Kidney tubule cell (primary cell): ENCODE data around the gene TSC2.
"Not testable (repeated sequence)": the region's sequence is repeated elsewhere in the genome, so short reads cannot be mapped to it uniquely, and the experiment has no call there.

Experiments
- DNase-seq: peaks from one replicate; pipeline ENCODE4 v3.0.0-alpha.2; 2018; ENCODE audit warnings: low spot score

The TSC2 gene

GRCh38 chr16:2009791-2010510, 37.8 kb upstream of the TSC2 start, which contains the start of gene ZNF598:
Gene ZNF598 (minus strand): TSS chr16:2009821.
- DNase-seq, result peak; percentile 87

- DNase-seq, result not testable (repeated sequence)
Observed at GRCh38 chr16:2011726-2012125, 36.1 kb upstream of the TSC2 start.

- no peak for DNase-seq
Observed at GRCh38 chr16:2013527-2013926, 34.3 kb upstream of the TSC2 start.

- DNase-seq, result no peak
Observed at GRCh38 chr16:2015117-2015946, 32.5 kb upstream of the TSC2 start.

GRCh38 chr16:2015947-2016208, 31.9 kb upstream of the TSC2 start:
- DNase-seq, result no peak

GRCh38 chr16:2016407-2016922, 31.3 kb upstream of the TSC2 start:
- no peak for DNase-seq

GRCh38 chr16:2019518-2019920, 28.3 kb upstream of the TSC2 start, which contains the start of gene NPW:
Gene NPW (plus strand): TSS chr16:2019785.
- no peak for DNase-seq

GRCh38 chr16:2019921-2020831, 27.6 kb upstream of the TSC2 start:
- no peak for DNase-seq

- peak; percentile 47 for DNase-seq
Observed at GRCh38 chr16:2022723-2023091, 25.1 kb upstream of the TSC2 start.

GRCh38 chr16:2023092-2024031, 24.4 kb upstream of the TSC2 start:
- peak; percentile 85 for DNase-seq

GRCh38 chr16:2024032-2024420, 23.8 kb upstream of the TSC2 start:
- DNase-seq, result no peak

- no peak for DNase-seq
Observed at GRCh38 chr16:2025251-2025650, 22.5 kb upstream of the TSC2 start.

- no peak for DNase-seq
Observed at GRCh38 chr16:2025878-2026460, 21.8 kb upstream of the TSC2 start.

GRCh38 chr16:2026461-2027023, 21.2 kb upstream of the TSC2 start, which contains the start of gene NHERF2:
Gene NHERF2 (plus strand): TSS chr16:2026902. CDS start chr16:2027006, 104 bp downstream.
- peak; percentile 42 for DNase-seq

GRCh38 chr16:2027024-2028010, 20.5 kb upstream of the TSC2 start:
- DNase-seq, result peak; percentile 48

- no peak for DNase-seq
Observed at GRCh38 chr16:2028146-2028545, 19.6 kb upstream of the TSC2 start.

- DNase-seq, result no peak
Observed at GRCh38 chr16:2028620-2029220, 19.1 kb upstream of the TSC2 start.

- DNase-seq, result no peak
Observed at GRCh38 chr16:2029350-2029749, 18.4 kb upstream of the TSC2 start.

- DNase-seq, result no peak
Observed at GRCh38 chr16:2030036-2030435, 17.7 kb upstream of the TSC2 start.
